ENCODE results near the gene NEU4. TPM values are rescaled to one million over a fixed set of nuclear protein-coding genes. Genes with fewer than 3 reads are reported as not detected.

Gene NEU4
- total and polyA plus RNA-seq, 9 of the 15 experiments (the other 6 are each of a cell fraction or from before 2014, with no cell fraction given) = 0.01 to 0.40 TPM; not detected in 7

GRCh38 chr2:241859017-241859435, 50.0 kb downstream of the NEU4 start:
- H3K27ac ChIP-seq (ENCODE audit: extremely low read depth, low read depth, low read length) = no peak overlapping the region
- no peak overlapping the region for H3K4me3 ChIP-seq
- H3K36me3 ChIP-seq (ENCODE audit: control insufficient read depth, insufficient read depth, low read length) = no peaks in the 10 kb centered on the region
- H2AFZ ChIP-seq (ENCODE audit: low read depth, low read length) = peak overlapping the region; percentile 68
- BruUV-seq (replicated peaks) = no TSS peak
- H3K4me2 ChIP-seq (ENCODE audit: insufficient read depth, low read length) = peak overlapping the region; percentile 37; the same call in 1 of the 2 replicates
- no peaks in the 10 kb centered on the region for H3K9me1 ChIP-seq (ENCODE audit: control insufficient read depth, insufficient read depth, low read length)
- intact Hi-C loops (cut with micrococcal nuclease) (no loop called here), in situ Hi-C loops (cut with MboI) (loop anchor here (5.0 kb wide), 1 partner anchor 112 kb away; no protein-coding TSS in a partner anchor)
- no peaks in the 10 kb centered on the region for H3K9me3 ChIP-seq (replicated peaks; ENCODE audit: control insufficient read depth, insufficient read depth, low read depth, low read length)
- WGBS (ENCODE audit: insufficient coverage, low coverage, missing lambda C conversion rate) = 40% methylated on average over 1 of the region's 9 CpGs
- ATAC-seq = peak; percentile 38
- peak; percentile 31 to 73 (median 61) for DNase-seq (ENCODE audit: extremely low read depth in 1 of 4, low spot score in 3 of 4)
- no peak for FAIRE-seq
- ChIA-PET CTCF (ENCODE audit: low intra/inter-chr PET ratio) (no interaction called here), POLR2A (interaction anchor here (1.8 kb wide), 1 partner anchor 8 kb away, joined by 4 read pairs; no protein-coding TSS in a partner anchor)
- H3K79me2 ChIP-seq (ENCODE audit: control insufficient read depth, insufficient read depth, low read length) = no peaks in the 10 kb centered on the region
- peak; percentile 92 for TF ChIP-seq PRDM10 (IDR thresholded peaks at IDR 0.05; ENCODE audit: partially characterized antibody)
- no peak for TF ChIP-seq ZNF551 (CRISPR knock-in tag; IDR thresholded peaks at IDR 0.05)
- no peak for TF ChIP-seq HIVEP1 (CRISPR knock-in tag; IDR thresholded peaks at IDR 0.05)
- TF ChIP-seq, protein P1, sequence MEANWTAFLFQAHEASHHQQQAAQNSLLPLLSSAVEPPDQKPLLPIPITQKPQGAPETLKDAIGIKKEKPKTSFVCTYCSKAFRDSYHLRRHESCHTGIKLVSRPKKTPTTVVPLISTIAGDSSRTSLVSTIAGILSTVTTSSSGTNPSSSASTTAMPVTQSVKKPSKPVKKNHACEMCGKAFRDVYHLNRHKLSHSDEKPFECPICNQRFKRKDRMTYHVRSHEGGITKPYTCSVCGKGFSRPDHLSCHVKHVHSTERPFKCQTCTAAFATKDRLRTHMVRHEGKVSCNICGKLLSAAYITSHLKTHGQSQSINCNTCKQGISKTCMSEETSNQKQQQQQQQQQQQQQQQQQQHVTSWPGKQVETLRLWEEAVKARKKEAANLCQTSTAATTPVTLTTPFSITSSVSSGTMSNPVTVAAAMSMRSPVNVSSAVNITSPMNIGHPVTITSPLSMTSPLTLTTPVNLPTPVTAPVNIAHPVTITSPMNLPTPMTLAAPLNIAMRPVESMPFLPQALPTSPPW (CRISPR knock-in tag; IDR thresholded peaks at IDR 0.05) = 0 out of 2 replicates have a peak, but pooled peaks have one; percentile 24
- peaks cover 5 to 76% of the 10 kb centered on the region in 2 experiments; a peak in 4 of 5 replicates for H3K4me1 ChIP-seq (replicated peaks in 1 of 2; ENCODE audit: control insufficient read depth in 2 of 2, insufficient read depth in 2 of 2, low read length in 2 of 2)
- peak overlapping the region; percentile 30 to 78; a peak in 3 of 4 replicates for H3K9ac ChIP-seq (ENCODE audit: insufficient read depth in 1 of 2, low read depth in 2 of 2, low read length in 2 of 2)
- H3K27me3 ChIP-seq (ENCODE audit: control insufficient read depth in 2 of 2, insufficient read depth in 2 of 2, low read length in 2 of 2) = no peaks in the 10 kb centered on the region
- no peaks in the 10 kb centered on the region for H4K20me1 ChIP-seq (replicated peaks; ENCODE audit: control insufficient read depth, insufficient read depth, low read length)

Data from K562 (cell line).